Activated CD4-positive, alpha-beta T cell treated with anti-CD3 and anti-CD28 coated beads for 4 hours (primary cell): ENCODE data around the gene ZSCAN5A.
A peak's percentile ranks its signal among the peaks of the same experiment; 100 is the strongest.
"Not testable (repeated sequence)": the region's sequence is repeated elsewhere in the genome, so short reads cannot be mapped to it uniquely, and the experiment has no call there.

Experiments
- DNase-seq, 2 donors: peaks; one replicate each; pipeline ENCODE4 v3.0.0-alpha.2; 2020

ZSCAN5A gene

GRCh38 chr19:56314018-56314380 is 640 bp downstream of the ZSCAN5A start:
- no peak for DNase-seq

- DNase-seq = no peak
Observed at GRCh38 chr19:56312787-56313657, 1.6 kb downstream of the ZSCAN5A start.

GRCh38 chr19:56312342-56312741 is 2.3 kb downstream of the ZSCAN5A start:
- no peak for DNase-seq

GRCh38 chr19:56310462-56310861 is 4.2 kb downstream of the ZSCAN5A start:
- no peak for DNase-seq

GRCh38 chr19:56309511-56310185 is 5.0 kb downstream of the ZSCAN5A start:
- DNase-seq = peak; percentile 29 to 39

- DNase-seq = no peak
Observed at GRCh38 chr19:56308792-56309191, 5.8 kb downstream of the ZSCAN5A start.

GRCh38 chr19:56307062-56307461 is 7.6 kb downstream of the ZSCAN5A start:
- not testable (repeated sequence) for DNase-seq

- DNase-seq = no peak
Observed at GRCh38 chr19:56306016-56306415, 8.6 kb downstream of the ZSCAN5A start.

- DNase-seq = no peak
Observed at GRCh38 chr19:56304243-56304642, 10.4 kb downstream of the ZSCAN5A start.

- DNase-seq = no peak
Observed at GRCh38 chr19:56301886-56302620, 12.6 kb downstream of the ZSCAN5A start.

GRCh38 chr19:56301155-56301554 is 13.5 kb downstream of the ZSCAN5A start:
- DNase-seq = no peak

- no peak for DNase-seq
Observed at GRCh38 chr19:56299688-56300087, 15.0 kb downstream of the ZSCAN5A start.

- no peak for DNase-seq
Observed at GRCh38 chr19:56297010-56297409, 17.6 kb downstream of the ZSCAN5A start.

- DNase-seq = no peak
Observed at GRCh38 chr19:56295531-56296455, 18.8 kb downstream of the ZSCAN5A start.

GRCh38 chr19:56294549-56294948 is 20.1 kb downstream of the ZSCAN5A start:
- DNase-seq = no peak

GRCh38 chr19:56291867-56292266 is 22.8 kb downstream of the ZSCAN5A start:
- DNase-seq = no peak

- no peak for DNase-seq
Observed at GRCh38 chr19:56290104-56290503, 24.5 kb downstream of the ZSCAN5A start.

- no peak for DNase-seq
Observed at GRCh38 chr19:56284746-56285145, 29.9 kb downstream of the ZSCAN5A start.

GRCh38 chr19:56282809-56283208 is 31.8 kb downstream of the ZSCAN5A start:
- no peak for DNase-seq

- no peak for DNase-seq
Observed at GRCh38 chr19:56273563-56274117, 41.0 kb downstream of the ZSCAN5A start.

- DNase-seq = no peak
Observed at GRCh38 chr19:56272161-56272798, 42.4 kb downstream of the ZSCAN5A start, which contains the start of gene EDDM13. Gene EDDM13, plus strand, starts transcription at chr19:56272748. Its CDS starts 87 bp downstream, at chr19:56272835.
